B cell (primary cell): Measurements from ENCODE around the gene IPO13.

Experiments
- CTCF ChIP-seq: fragments of 200-600 bp; IDR thresholded peaks from one replicate; pipeline ENCODE4 v1.8.0; 2022; ENCODE audit warnings: antibody characterized with exemption, mild to moderate bottlenecking
- EZH2 ChIP-seq: IDR thresholded peaks from 2 replicates; pipeline ENCODE4 v1.6.1; 2012; ENCODE audit warnings: borderline replicate concordance, low read depth, mild to moderate bottlenecking, moderate library complexity, low read length; ENCODE audit not compliant: insufficient read depth, poor library complexity, severe bottlenecking

GRCh38 chr1:44002165-44002564 lies 55.4 kb downstream of the IPO13 start:
- TF ChIP-seq EZH2 (no peak), CTCF (no peak)
